ENCODE results near the gene ST6GAL2. TPM values are rescaled to one million over a fixed set of nuclear protein-coding genes. Genes with fewer than 3 reads are reported as not detected.

The ST6GAL2 gene
- total RNA-seq, 1 experiment from 2014 or later = not detected

DNA sequence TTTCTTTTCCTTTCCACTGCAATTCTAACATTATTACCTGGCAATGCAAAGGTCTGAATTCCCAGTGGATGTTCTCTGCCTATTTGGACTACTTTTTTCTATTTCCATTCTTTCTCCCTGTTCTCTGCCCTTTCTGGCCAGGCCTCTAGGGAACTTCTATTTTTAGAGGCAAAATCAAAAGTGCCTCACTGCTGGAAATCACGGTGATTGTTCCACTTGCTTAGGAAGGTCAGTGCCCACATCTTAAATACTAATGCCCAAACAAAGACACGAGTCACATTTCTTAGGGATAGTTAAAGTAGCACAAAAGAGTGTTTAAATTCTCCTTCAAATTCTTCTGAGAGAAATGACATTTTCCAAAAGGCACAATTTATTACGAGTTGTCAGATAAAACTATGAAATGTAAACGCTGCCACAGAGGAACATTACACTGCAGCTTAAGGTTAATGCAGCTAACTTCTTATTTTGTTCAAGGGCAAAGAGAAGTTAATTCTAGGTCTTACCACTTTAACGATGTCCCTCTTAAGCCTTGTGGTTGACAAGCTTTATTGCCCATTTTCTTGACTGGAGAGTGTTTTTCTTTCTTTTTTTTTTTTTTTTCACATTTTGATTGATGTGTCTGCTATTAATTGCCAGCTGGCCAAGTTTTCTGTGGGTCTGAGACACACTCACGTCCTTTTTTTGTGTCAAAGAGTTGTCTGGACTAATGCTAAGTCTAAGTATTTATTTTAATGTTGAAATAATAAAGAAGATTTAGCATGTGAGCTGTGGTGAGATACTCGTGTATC is 34.7 kb downstream of the ST6GAL2 start:
- no peaks in the 10 kb centered on the region for H3K9me3 ChIP-seq (replicated peaks)
- no peaks in the 10 kb centered on the region for H3K27me3 ChIP-seq (replicated peaks)
- no peaks in the 10 kb centered on the region for H3K4me1 ChIP-seq (replicated peaks)
- H3K4me3 ChIP-seq = no peak overlapping the region
- DNase-seq (ENCODE audit: low read depth in 1 of 2, low spot score in 2 of 2) = no peak
- H3K27ac ChIP-seq = no peak overlapping the region
- H3K36me3 ChIP-seq = no peaks in the 10 kb centered on the region

DNA sequence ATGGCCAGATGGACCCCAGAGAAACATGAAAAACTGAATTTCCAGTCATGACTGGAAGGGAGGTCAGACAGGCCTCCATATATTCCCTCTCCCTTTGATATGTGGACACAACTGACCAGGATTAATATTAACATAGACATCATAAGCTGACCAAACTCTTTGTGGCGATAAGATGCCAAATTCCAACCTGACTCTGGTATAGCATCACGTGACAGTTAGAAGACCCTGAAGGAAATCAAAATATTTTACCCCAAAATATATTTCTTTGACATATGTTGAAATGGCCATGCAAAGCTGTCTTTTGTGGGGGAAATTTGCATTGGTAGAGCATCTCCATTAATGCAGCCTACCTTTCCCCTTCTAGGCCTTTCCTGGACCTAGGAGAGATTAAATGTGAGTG is 36.7 kb downstream of the ST6GAL2 start:
- H3K4me3 ChIP-seq = no peak overlapping the region
- no peak for DNase-seq (ENCODE audit: low read depth in 1 of 2, low spot score in 2 of 2)
- H3K9me3 ChIP-seq (replicated peaks) = no peaks in the 10 kb centered on the region
- no peak overlapping the region for H3K27ac ChIP-seq
- no peaks in the 10 kb centered on the region for H3K36me3 ChIP-seq
- H3K4me1 ChIP-seq (replicated peaks) = no peaks in the 10 kb centered on the region
- H3K27me3 ChIP-seq (replicated peaks) = no peaks in the 10 kb centered on the region

DNA sequence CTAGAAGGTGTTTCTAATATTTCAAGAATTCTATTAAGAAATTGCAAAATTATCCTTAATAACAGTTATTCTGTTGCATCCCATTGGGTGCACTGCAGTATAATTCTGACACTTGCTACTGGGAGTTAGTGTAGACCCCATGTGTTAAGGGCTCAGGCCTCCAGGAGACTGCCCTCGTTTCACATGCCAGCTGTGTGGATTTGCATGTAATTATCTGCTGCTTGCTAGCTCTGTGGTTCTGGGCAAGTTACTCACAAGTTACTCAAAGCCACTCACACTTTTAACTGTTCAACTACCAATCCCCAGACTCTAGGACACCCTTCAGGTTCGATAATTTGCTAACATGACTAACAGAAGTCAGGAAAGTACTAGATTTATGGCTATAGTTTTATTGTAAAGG is 38.6 kb downstream of the ST6GAL2 start:
- no peaks in the 10 kb centered on the region for H3K36me3 ChIP-seq
- no peak overlapping the region for H3K27ac ChIP-seq
- no peak for DNase-seq (ENCODE audit: low read depth in 1 of 2, low spot score in 2 of 2)
- no peak overlapping the region for H3K4me3 ChIP-seq
- H3K9me3 ChIP-seq (replicated peaks) = no peaks in the 10 kb centered on the region
- no peaks in the 10 kb centered on the region for H3K27me3 ChIP-seq (replicated peaks)
- no peaks in the 10 kb centered on the region for H3K4me1 ChIP-seq (replicated peaks)

DNA sequence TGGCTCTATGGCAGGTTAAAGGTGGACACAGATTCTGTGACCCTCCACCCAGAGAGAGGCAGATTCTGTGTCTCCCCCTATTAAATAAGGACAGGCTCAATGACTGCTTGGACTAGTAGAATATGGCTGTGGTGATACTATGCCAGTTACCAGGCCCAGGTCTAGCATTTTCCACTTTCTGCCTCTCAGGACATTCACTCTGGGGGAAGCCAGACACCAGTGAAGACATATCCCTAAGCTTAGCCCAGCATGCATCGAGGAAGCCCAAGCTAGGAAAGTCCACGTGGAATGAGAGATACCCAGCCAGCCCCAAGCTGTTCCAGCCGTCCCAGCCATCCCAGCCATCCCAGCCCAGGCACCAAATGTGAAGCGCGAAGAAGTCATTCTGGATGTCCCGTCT is 40.3 kb downstream of the ST6GAL2 start:
- H3K9me3 ChIP-seq (replicated peaks) = no peaks in the 10 kb centered on the region
- H3K27me3 ChIP-seq (replicated peaks) = no peaks in the 10 kb centered on the region
- no peak overlapping the region for H3K4me3 ChIP-seq
- no peak for DNase-seq (ENCODE audit: low read depth in 1 of 2, low spot score in 2 of 2)
- H3K4me1 ChIP-seq (replicated peaks) = no peaks in the 10 kb centered on the region
- no peak overlapping the region for H3K27ac ChIP-seq
- no peaks in the 10 kb centered on the region for H3K36me3 ChIP-seq

DNA sequence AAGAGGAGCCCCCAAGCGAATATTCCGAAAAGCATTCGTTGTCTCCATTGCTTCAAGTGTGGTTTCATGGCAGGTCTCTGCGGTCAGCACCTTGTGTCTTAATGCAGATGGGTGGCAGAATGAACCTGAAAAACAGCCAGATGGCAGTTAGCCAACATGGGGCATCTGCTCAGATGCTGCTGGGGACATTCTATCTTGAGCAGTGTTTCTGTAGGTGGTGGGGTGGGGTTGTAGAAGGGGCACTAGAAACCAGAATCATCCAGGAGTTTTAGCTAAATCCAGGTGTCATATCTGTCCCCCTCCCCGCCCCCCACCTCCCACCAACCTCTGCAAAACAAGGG is 42.1 kb downstream of the ST6GAL2 start:
- no peak for DNase-seq (ENCODE audit: low read depth in 1 of 2, low spot score in 2 of 2)
- Histone ChIP-seq H3K4me1 (replicated peaks) (no peaks in the 10 kb centered on the region), H3K27me3 (replicated peaks) (no peaks in the 10 kb centered on the region), H3K4me3 (no peak overlapping the region), H3K27ac (no peak overlapping the region), H3K36me3 (no peaks in the 10 kb centered on the region), H3K9me3 (replicated peaks) (no peaks in the 10 kb centered on the region)

DNA sequence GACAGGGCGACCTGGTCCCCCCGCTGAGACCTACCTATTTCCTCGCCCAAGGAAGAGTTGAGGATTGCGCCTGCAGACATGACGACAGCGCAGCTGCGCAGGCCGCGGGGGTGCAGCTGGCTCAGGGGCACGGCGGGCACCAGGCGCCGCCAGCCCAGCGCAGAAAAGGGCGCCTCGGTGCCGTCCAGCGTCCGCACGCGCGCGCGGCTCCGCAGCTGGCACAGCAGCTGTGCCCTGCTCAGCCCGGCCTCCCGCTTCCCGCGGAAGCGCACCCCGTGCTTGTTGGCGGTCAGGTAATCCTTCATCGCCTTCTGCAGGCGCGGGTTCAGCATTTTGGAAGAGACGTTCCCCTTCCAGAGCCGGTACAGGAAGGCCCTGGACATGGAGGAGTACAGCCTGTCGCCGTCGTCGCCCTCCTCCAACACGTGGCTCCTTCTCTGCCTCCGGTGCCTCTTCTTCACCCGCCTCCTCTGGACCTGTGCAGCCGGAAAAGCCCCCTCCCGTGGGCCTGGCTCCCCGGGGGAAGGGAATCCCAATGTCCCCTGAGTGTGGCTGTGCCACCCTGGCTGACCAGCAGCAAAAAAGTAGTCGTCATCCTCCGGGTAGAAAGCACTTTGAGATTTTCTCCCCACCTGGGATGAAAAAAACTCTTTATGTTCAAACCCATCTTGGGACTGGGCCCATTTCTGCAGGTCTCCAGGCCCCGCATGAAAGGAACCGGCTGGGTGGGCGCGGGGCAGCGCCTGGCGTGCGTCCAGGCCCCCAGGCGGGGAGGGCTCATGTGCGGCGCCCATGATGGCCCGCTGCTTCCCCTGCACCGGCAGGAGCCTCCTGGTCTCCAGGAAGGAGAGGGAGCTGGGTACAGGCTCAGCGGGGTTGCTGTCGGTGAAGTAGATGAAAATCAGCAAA is 42.7 kb downstream of the ST6GAL2 start:
- Histone ChIP-seq H3K4me1 (replicated peaks) (no peaks in the 10 kb centered on the region), H3K4me3 (no peak overlapping the region), H3K27ac (no peak overlapping the region), H3K36me3 (no peaks in the 10 kb centered on the region), H3K9me3 (replicated peaks) (no peaks in the 10 kb centered on the region), H3K27me3 (replicated peaks) (no peaks in the 10 kb centered on the region)
- no peak for DNase-seq (ENCODE audit: low read depth in 1 of 2, low spot score in 2 of 2)

DNA sequence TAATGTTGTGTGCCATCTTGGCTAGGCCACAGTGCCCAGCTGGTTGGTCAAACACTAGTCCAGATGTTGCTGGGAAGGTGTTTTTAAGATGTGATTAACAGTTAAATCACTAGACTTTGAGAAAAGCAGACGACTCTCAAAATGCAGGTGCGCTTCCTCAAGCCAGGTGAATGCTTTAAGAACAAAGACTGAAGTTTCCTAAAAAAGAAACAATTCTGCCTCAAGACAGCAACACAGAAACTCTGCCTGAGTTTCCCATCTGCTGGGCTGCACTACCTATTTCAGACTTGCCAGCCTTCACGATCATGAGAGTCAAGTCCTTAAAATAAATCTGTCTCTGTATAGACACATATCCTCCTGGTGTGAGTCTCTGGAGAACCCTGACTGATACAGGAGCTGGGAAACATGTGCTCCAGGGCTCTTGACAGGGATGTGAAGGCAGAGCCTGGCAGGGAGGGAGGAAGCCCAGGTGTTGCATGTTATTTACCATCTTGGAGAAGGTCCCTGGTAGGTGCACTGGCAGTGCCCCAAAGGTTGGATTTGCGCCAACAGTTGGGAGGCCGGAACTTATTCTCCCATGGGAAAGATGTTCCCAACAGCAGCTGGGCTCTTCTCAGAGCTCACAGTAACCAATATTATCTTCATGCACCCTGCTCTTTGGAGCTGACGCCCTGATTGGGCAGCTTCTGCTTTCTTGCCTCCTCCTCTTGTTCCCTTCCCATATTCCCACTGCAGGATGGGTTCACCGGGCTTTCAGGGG is 43.9 kb downstream of the ST6GAL2 start:
- no peaks in the 10 kb centered on the region for H3K36me3 ChIP-seq
- H3K27me3 ChIP-seq (replicated peaks) = no peaks in the 10 kb centered on the region
- no peak overlapping the region for H3K4me3 ChIP-seq
- H3K27ac ChIP-seq = no peak overlapping the region
- H3K9me3 ChIP-seq (replicated peaks) = no peaks in the 10 kb centered on the region
- H3K4me1 ChIP-seq (replicated peaks) = no peaks in the 10 kb centered on the region
- DNase-seq (ENCODE audit: low read depth in 1 of 2, low spot score in 2 of 2) = no peak

DNA sequence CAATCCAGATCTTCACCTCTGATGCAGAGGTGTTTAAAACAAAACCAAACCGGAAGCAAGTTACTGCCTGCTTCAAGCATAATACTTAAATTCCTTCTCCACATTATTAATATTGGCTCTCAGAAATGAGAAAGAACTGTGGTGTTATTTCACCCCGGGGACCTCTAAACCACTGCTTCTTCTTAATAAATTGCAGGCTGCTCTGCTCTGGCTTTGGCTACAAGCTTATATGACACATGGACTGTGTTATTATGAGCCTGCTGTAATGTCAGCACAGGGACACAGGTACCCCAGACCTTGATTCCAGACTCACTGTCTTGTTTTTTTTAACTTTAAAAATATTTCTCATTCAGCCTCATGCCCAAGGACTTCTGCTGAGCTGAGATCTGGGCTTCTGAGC is 45.1 kb downstream of the ST6GAL2 start:
- Histone ChIP-seq H3K9me3 (replicated peaks) (no peaks in the 10 kb centered on the region), H3K36me3 (no peaks in the 10 kb centered on the region), H3K27me3 (replicated peaks) (no peaks in the 10 kb centered on the region), H3K27ac (no peak overlapping the region), H3K4me1 (replicated peaks) (no peaks in the 10 kb centered on the region), H3K4me3 (no peak overlapping the region)
- no peak for DNase-seq (ENCODE audit: low read depth in 1 of 2, low spot score in 2 of 2)

DNA sequence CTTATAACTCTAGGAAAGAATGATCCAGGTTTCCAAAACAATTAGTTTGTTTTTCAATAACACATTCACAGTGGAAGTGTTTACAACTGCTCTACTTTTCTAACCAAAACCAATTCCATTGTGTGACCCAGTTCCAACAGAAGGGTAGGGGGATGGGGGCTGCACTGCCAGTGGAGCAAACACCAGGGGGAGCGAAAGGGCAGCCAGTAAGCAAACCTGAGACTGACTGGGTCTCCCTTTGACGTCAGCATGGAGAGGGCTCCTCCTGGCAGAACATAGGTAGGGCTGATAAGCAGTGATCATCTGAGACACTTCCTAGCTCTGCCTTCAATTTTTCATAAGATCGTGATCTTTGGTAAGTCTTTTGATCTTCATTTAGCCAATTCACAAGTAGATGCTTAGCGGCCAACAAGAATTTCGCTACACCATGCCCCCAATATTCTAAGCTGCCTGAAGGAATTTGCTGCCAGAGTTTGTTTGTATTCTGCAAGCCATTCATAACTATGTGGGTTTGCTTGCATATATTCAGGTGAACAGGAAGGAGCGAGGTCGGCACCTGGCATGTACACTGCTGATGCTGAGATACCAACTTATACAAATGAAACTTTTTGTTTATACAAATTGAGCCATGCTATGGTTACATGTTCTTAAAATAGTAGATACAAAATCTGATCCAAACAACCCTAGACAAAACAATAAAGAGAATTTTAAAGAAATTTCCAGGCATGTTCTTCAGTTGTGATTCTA is 45.9 kb downstream of the ST6GAL2 start:
- no peak for DNase-seq (ENCODE audit: low read depth in 1 of 2, low spot score in 2 of 2)
- Histone ChIP-seq H3K4me3 (no peak overlapping the region), H3K27me3 (replicated peaks) (no peaks in the 10 kb centered on the region), H3K4me1 (replicated peaks) (no peaks in the 10 kb centered on the region), H3K27ac (no peak overlapping the region), H3K9me3 (replicated peaks) (no peaks in the 10 kb centered on the region), H3K36me3 (no peaks in the 10 kb centered on the region)

DNA sequence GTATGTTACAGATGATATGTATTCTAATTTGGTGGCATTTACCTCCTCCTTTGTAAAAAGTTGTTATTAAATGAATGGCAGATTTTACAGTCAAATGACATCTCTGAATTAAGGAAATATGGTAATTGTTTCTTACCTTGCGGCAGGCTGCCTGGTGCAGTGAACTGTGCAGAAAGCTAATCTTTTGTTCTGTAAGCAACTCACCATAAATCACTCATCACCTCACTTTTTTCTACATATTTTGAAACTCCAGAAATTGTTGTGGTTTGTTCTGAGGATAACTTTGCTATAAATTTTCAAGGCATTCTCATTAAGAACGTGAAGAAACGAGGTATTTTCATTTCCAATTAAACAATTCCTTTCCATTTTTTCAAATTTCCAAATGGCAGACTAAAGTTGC is 52.7 kb downstream of the ST6GAL2 start:
- Histone ChIP-seq H3K9me3 (replicated peaks) (no peaks in the 10 kb centered on the region), H3K4me1 (replicated peaks) (no peaks in the 10 kb centered on the region), H3K36me3 (no peaks in the 10 kb centered on the region), H3K4me3 (no peak overlapping the region), H3K27me3 (replicated peaks) (no peaks in the 10 kb centered on the region), H3K27ac (no peak overlapping the region)
- no peak for DNase-seq (ENCODE audit: low read depth in 1 of 2, low spot score in 2 of 2)

DNA sequence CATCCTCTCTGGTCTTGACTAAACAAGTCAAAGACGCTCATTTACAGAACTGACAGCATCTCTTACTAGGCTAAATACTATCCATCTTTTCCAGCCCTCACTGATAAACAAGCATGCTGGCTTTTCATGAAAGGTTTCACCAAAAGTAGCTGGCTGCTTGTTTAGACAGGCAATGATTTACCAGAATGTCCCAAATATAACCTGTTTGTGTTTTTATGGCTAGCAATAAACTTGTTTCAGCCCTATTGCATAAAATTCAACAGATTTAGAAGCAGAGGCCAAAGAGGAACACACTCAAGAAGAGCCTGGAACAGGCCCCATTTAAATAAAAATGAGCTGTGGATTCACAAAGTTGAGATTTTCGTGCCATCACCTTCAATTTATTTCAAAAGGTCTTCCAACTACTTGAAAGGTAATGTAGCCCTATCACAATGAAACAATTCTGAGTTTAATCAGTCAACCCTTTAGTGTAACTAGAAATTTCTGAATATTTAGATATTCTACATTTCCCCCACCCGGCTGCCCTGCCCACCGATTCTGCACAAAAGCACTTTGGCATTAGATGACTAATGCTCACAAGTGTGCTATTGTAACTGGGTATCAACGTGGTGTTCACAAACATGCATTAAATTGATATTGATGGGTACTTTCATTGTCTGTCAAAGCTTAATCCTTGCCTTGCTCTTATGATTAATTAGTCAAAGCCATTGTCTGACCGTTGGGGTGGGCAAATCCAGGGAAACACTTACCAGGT is 54.0 kb downstream of the ST6GAL2 start:
- DNase-seq (ENCODE audit: low read depth in 1 of 2, low spot score in 2 of 2) = no peak
- H3K4me1 ChIP-seq (replicated peaks) = no peaks in the 10 kb centered on the region

DNA sequence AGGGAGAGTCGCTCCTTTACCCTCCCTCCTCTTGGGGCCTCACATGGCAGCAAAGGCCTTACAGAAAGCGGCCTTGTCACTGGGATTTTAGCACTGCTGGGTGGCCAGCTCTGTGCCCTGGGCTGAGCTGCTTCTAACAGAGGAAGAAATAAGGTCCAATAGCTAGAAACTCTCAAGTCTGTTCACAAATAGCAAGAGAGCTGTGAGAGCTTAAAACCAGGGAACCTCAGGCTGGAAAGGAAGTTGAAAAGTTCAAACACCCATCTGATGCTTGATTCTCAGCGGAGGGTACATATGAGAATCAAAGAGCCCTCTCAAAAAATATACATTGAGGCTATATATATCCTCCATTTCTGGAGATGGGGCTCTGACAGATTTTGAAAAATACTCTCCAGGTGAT is 54.7 kb downstream of the ST6GAL2 start:
- H3K36me3 ChIP-seq = no peaks in the 10 kb centered on the region
- no peaks in the 10 kb centered on the region for H3K9me3 ChIP-seq (replicated peaks)
- H3K4me1 ChIP-seq (replicated peaks) = no peaks in the 10 kb centered on the region
- no peak overlapping the region for H3K4me3 ChIP-seq
- no peak for DNase-seq (ENCODE audit: low read depth in 1 of 2, low spot score in 2 of 2)
- H3K27ac ChIP-seq = no peak overlapping the region
- no peaks in the 10 kb centered on the region for H3K27me3 ChIP-seq (replicated peaks)

More for the DNA sequence above, 54.0 kb downstream of the ST6GAL2 start:
- no peak overlapping the region for H3K4me3 ChIP-seq
- H3K27me3 ChIP-seq (replicated peaks) = no peaks in the 10 kb centered on the region
- H3K27ac ChIP-seq = no peak overlapping the region
- no peaks in the 10 kb centered on the region for H3K36me3 ChIP-seq
- no peaks in the 10 kb centered on the region for H3K9me3 ChIP-seq (replicated peaks)

DNA sequence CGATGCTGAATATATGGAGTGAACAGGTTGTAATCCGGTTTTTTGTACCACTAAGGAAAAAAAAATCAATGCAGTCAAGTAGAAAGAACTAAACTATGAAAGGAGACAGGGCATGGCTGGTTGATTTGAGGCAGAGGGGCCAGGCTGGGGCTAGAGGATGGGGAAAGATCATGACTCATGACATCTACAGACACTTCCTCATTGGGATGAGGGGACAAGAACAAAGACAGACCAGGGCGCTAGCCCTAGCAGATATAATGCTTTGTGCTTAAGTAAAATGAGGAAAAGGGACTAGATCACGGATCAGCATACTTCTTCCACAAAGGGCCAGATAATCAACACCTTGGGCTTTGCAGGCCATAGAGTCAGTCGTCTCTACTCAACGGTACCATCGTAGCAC is 55.8 kb downstream of the ST6GAL2 start:
- DNase-seq (ENCODE audit: low read depth in 1 of 2, low spot score in 2 of 2) = no peak
- Histone ChIP-seq H3K27ac (no peak overlapping the region), H3K4me3 (no peak overlapping the region), H3K4me1 (replicated peaks) (no peaks in the 10 kb centered on the region), H3K36me3 (no peaks in the 10 kb centered on the region), H3K9me3 (replicated peaks) (no peaks in the 10 kb centered on the region), H3K27me3 (replicated peaks) (no peaks in the 10 kb centered on the region)

All from SJSA1 (cell line).